OCI-LY3 (cell line): ENCODE data around the gene LILRB2.
"Not testable (repeated sequence)": the region's sequence is repeated elsewhere in the genome, so short reads cannot be mapped to it uniquely, and the experiment has no call there.

Source experiments
- H2AFZ ChIP-seq: fragments of 200-600, 300-600 bp; shearing (Covaris generic); 2 replicates; pipeline ENCODE4 v1.6.0; 2014; ENCODE audit warnings: antibody characterized with exemption, low read depth, low read length
- H3K27ac ChIP-seq: fragments of 200-600, 300-600 bp; sonication (generic); 2 replicates; pipeline ENCODE4 v1.5.1; 2014; ENCODE audit warnings: mild to moderate bottlenecking, low read length, moderate library complexity, mixed read lengths
- H3K27me3 ChIP-seq: fragments of 200-600, 300-600 bp; sonication (generic); 2 replicates; pipeline ENCODE4 v1.6.1; 2014; ENCODE audit warnings: low read depth, low read length, mixed read lengths
- H3K36me3 ChIP-seq: fragments of 200-600, 300-600 bp; sonication (generic); replicated peaks from 2 replicates; pipeline ENCODE3; 2014; ENCODE audit warnings: low read depth, low read length, mixed read lengths
- H3K4me1 ChIP-seq: fragments of 300-600, 200-600 bp; sonication (generic); 2 replicates; pipeline ENCODE4 v1.6.1; 2014; ENCODE audit warnings: low read length, mixed read lengths
- H3K4me2 ChIP-seq: fragments of 200-600, 300-600 bp; sonication (generic); 2 replicates; pipeline ENCODE4 v1.6.1; 2014; ENCODE audit warnings: low read length, mixed read lengths
- H3K4me3 ChIP-seq: fragments of 300-600, 200-600 bp; sonication (generic); 2 replicates; pipeline ENCODE4 v1.5.1; 2014; ENCODE audit warnings: antibody characterized with exemption, mild to moderate bottlenecking, low read length, moderate library complexity
- H3K79me2 ChIP-seq: fragments of 300-600, 200-600 bp; shearing (Covaris generic); 2 replicates; pipeline ENCODE4 v1.6.1; 2014; ENCODE audit warnings: mild to moderate bottlenecking, low read length, mixed read lengths
- H3K9ac ChIP-seq: fragments of 300-600, 200-600 bp; shearing (Covaris generic); 2 replicates; pipeline ENCODE4 v1.6.0; 2014; ENCODE audit warnings: mild to moderate bottlenecking, low read length, moderate library complexity
- H3K9me3 ChIP-seq: fragments of 200-600, 300-600 bp; shearing (Covaris generic); 2 replicates; pipeline ENCODE4 v1.6.1; 2014; ENCODE audit warnings: low read length, mixed read lengths; ENCODE audit not compliant: insufficient read depth
- H4K20me1 ChIP-seq: fragments of 200-600, 300-600 bp; sonication (generic); 2 replicates; pipeline ENCODE4 v1.6.1; 2016; ENCODE audit warnings: low read length, mixed read lengths; ENCODE audit not compliant: insufficient read depth
- EZH2phosphoT487 ChIP-seq: fragments of 200-600 bp; shearing (Covaris generic); IDR thresholded peaks from 2 replicates; pipeline ENCODE4 v1.6.1; 2018; ENCODE audit warnings: antibody characterized with exemption, mixed run types, low read depth
- TF ChIP-seq, protein P1 (sequence below): fragments of 200-600, 300-600 bp; sonication (generic); IDR thresholded peaks from 2 replicates; pipeline ENCODE4 v1.5.1; 2014; ENCODE audit warnings: antibody characterized with exemption, low read length, low read depth

Gene LILRB2

DNA sequence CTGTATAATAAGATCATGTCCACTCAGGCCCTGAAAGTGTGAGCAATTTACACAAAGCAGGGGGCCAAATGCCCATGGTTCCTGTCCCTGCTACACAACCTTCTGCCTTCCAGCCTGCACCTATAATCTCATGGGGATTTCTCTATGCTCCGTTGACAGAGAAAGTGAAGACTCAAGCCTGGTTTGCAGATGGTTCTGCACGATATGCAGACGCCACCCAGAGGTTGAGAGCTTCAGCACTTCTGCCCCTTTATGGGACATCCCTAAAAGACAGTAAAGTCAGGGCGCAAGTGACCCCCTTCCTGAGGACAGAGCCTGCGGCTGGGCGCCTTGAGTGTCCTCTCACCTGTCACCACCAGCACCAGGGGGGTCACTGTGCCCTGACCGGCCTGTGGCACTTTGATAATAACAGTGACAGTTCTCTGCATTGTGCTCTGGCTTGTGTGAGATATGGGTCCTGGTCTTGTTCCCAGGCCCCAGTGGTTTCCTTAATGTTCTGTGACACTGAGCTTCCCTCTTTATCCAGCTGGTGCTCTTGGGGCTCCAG lies 16.9 kb upstream of the LILRB2 start:
- no peak overlapping the region for H3K9ac ChIP-seq
- H3K4me2 ChIP-seq = no peak overlapping the region
- no peaks in the 10 kb centered on the region for H3K79me2 ChIP-seq
- H4K20me1 ChIP-seq = no peaks in the 10 kb centered on the region
- no peak overlapping the region for H3K27ac ChIP-seq
- TF ChIP-seq EZH2phosphoT487 = no peak
- TF ChIP-seq, protein P1, sequence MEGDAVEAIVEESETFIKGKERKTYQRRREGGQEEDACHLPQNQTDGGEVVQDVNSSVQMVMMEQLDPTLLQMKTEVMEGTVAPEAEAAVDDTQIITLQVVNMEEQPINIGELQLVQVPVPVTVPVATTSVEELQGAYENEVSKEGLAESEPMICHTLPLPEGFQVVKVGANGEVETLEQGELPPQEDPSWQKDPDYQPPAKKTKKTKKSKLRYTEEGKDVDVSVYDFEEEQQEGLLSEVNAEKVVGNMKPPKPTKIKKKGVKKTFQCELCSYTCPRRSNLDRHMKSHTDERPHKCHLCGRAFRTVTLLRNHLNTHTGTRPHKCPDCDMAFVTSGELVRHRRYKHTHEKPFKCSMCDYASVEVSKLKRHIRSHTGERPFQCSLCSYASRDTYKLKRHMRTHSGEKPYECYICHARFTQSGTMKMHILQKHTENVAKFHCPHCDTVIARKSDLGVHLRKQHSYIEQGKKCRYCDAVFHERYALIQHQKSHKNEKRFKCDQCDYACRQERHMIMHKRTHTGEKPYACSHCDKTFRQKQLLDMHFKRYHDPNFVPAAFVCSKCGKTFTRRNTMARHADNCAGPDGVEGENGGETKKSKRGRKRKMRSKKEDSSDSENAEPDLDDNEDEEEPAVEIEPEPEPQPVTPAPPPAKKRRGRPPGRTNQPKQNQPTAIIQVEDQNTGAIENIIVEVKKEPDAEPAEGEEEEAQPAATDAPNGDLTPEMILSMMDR = peak; percentile 62
- no peaks in the 10 kb centered on the region for H3K36me3 ChIP-seq
- no peak overlapping the region for H3K4me3 ChIP-seq
- no peak overlapping the region for H2AFZ ChIP-seq
- H3K27me3 ChIP-seq = peaks cover 57% of the 10 kb centered on the region
- peaks cover 7% of the 10 kb centered on the region for H3K4me1 ChIP-seq
- H3K9me3 ChIP-seq = no peaks in the 10 kb centered on the region

GRCh38 chr19:54294539-54294938 lies 13.6 kb upstream of the LILRB2 start:
- no peak overlapping the region for H3K4me2 ChIP-seq
- H3K27ac ChIP-seq = no peak overlapping the region
- peaks cover 61% of the 10 kb centered on the region for H3K27me3 ChIP-seq
- no peak for TF ChIP-seq EZH2phosphoT487
- TF ChIP-seq, protein P1 = no peak
- H3K36me3 ChIP-seq = no peaks in the 10 kb centered on the region
- H3K9ac ChIP-seq = no peak overlapping the region
- H3K4me3 ChIP-seq = no peak overlapping the region
- no peaks in the 10 kb centered on the region for H3K79me2 ChIP-seq
- peaks cover 18% of the 10 kb centered on the region for H3K4me1 ChIP-seq
- no peaks in the 10 kb centered on the region for H4K20me1 ChIP-seq
- no peaks in the 10 kb centered on the region for H3K9me3 ChIP-seq
- no peak overlapping the region for H2AFZ ChIP-seq

- Histone ChIP-seq H3K27ac (peak overlapping the region; percentile 20; the same call in 1 of the 2 replicates), H3K4me1 (peaks cover 24% of the 10 kb centered on the region), H3K27me3 (peaks cover 42% of the 10 kb centered on the region), H3K4me2 (peak overlapping the region; percentile 38)
- not testable (repeated sequence) for H3K4me3 ChIP-seq, H3K36me3 ChIP-seq, H3K79me2 ChIP-seq, H2AFZ ChIP-seq, H4K20me1 ChIP-seq, H3K9me3 ChIP-seq, H3K9ac ChIP-seq
Observed at GRCh38 chr19:54289160-54289559, 8.2 kb upstream of the LILRB2 start.

GRCh38 chr19:54287456-54287855 lies 6.5 kb upstream of the LILRB2 start:
- H3K4me2 ChIP-seq = no peak overlapping the region
- no peaks in the 10 kb centered on the region for H4K20me1 ChIP-seq
- H3K4me3 ChIP-seq = no peak overlapping the region
- H2AFZ ChIP-seq = no peak overlapping the region
- no peak overlapping the region for H3K9ac ChIP-seq
- peaks cover 30% of the 10 kb centered on the region for H3K4me1 ChIP-seq
- TF ChIP-seq, protein P1 = no peak
- no peak for TF ChIP-seq EZH2phosphoT487
- H3K27me3 ChIP-seq = peaks cover 30% of the 10 kb centered on the region
- H3K9me3 ChIP-seq = no peaks in the 10 kb centered on the region
- H3K36me3 ChIP-seq = no peaks in the 10 kb centered on the region
- H3K79me2 ChIP-seq = no peaks in the 10 kb centered on the region
- no peak overlapping the region for H3K27ac ChIP-seq

DNA sequence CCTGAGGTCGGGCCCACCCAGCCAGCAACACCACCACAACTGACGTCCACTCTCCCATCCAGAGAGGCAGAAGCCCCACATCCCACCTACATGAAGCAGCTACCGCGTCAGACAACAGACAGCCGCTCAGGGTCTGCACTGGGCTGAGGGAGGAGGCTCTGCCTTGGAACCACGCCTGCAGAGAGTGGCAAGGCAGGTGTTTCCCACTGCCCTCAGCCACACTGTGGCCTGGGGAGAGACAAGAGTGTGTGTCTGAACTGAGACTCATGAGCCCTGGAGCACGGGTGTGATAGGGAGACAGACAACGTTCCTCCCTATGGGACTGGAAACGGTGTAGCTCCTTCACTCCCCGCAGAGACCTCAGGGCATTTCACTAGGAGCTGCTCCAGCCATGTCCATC lies 5.4 kb upstream of the LILRB2 start:
- H3K27me3 ChIP-seq = peaks cover 29% of the 10 kb centered on the region
- not testable (repeated sequence) for H3K79me2 ChIP-seq, H3K4me2 ChIP-seq, H3K36me3 ChIP-seq, H2AFZ ChIP-seq, H3K9ac ChIP-seq, H3K9me3 ChIP-seq, H3K27ac ChIP-seq, H3K4me3 ChIP-seq, H4K20me1 ChIP-seq
- peaks cover 34% of the 10 kb centered on the region for H3K4me1 ChIP-seq

DNA sequence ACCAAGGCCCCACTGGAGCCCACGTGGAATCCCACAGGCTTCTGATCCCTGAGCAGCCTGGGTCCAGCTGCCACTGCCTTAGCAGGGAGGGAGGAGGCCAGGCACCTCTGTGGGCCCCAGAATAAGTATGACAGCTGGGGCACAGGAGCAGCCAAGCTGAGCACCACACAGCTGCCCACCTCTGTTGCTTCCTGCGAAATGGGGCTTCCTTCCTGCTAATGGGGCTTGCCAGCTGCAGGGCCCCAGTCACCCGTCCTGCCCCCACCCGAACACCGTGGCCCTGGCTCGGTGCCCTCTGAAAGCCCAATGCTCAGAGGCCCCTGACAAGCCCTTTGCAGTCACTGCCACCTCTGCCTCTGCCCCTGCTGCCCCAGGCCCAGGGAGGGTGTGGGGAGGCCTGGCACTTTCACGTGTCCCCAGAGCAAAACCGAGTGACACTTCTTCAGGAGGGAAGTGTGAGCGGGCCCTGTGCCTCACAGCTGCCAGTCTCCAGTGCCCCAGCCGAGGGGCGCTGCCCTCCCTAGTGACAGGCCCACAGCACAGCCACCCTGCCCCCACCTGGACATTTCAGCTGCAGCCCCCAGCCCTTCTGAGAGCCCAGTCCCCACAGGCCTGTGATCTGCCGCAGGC lies 4.6 kb upstream of the LILRB2 start:
- H3K27me3 ChIP-seq = peaks cover 31% of the 10 kb centered on the region
- not testable (repeated sequence) for H3K36me3 ChIP-seq, H3K27ac ChIP-seq, H3K9ac ChIP-seq, H4K20me1 ChIP-seq, H3K9me3 ChIP-seq, H3K79me2 ChIP-seq, H2AFZ ChIP-seq, H3K4me3 ChIP-seq
- H3K4me1 ChIP-seq = peaks cover 40% of the 10 kb centered on the region
- 0 out of 2 replicates have a peak overlapping the region, but pooled peaks have one; percentile 18 for H3K4me2 ChIP-seq
